ENCODE data around the gene USP17L19.
"Not testable (repeated sequence)": the region's sequence is repeated elsewhere in the genome, so short reads cannot be mapped to it uniquely, and the experiment has no call there.

USP17L19 gene, protein sequence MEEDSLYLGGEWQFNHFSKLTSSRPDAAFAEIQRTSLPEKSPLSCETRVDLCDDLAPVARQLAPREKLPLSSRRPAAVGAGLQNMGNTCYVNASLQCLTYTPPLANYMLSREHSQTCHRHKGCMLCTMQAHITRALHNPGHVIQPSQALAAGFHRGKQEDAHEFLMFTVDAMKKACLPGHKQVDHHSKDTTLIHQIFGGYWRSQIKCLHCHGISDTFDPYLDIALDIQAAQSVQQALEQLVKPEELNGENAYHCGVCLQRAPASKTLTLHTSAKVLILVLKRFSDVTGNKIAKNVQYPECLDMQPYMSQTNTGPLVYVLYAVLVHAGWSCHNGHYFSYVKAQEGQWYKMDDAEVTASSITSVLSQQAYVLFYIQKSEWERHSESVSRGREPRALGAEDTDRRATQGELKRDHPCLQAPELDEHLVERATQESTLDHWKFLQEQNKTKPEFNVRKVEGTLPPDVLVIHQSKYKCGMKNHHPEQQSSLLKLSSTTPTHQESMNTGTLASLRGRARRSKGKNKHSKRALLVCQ

DNA sequence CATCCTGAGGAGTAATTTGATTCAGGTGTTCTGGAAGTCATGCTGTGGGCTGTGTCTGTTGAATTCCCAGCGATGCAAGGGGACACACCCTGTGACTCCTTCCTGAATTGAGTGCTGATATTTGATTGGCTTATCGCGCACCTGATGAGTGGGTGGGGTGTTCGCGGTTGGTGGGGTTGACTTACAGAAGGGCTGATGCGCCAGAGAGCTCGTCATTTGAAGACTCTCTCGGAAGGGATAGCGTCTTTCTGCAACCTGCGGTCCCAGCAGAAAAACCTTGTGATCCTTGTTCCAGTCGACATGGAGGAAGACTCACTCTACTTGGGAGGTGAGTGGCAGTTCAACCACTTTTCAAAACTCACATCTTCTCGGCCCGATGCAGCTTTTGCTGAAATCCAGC is at the start of gene USP17L19:
TSS of gene USP17L19 (plus strand) at position 301 of the 400 bp plus-strand sequence. CDS start at position 301, 0 bp downstream.
- not testable (repeated sequence) for H3K4me3 ChIP-seq (ENCODE audit: low read depth, low read length)

GRCh38 chr4:9210357-9210756 is 42.8 kb upstream of the USP17L19 start, which contains the start of gene USP17L10:
TSS of gene USP17L10 (plus strand) at chr4:9210657. CDS start at chr4:9210657, 0 bp downstream.
- not testable (repeated sequence) for H3K4me3 ChIP-seq (ENCODE audit: low read depth, low read length)

DNA sequence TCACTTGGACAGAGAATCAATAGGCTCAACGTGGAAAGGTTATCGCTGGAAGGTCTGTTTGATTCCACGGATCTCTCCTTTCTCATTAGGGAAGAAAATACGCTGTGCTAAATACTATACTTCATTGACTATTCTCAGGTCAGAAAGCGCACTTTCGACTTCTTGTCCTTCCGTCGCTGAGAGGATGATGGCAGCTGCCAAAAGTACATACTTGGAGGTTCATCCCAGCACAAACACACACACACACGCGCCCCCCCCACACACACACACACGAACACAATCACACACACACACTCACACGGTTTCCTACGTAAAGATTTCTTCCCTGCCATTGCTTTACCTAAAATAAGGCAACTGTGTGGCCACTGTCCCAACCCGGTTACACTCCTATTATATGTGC is 38.5 kb upstream of the USP17L19 start:
- not testable (repeated sequence) for H3K4me3 ChIP-seq (ENCODE audit: low read depth, low read length)

GRCh38 chr4:9215105-9215504 is 38.1 kb upstream of the USP17L19 start, which contains the start of gene USP17L11:
TSS of gene USP17L11 (plus strand) at chr4:9215405. CDS start at chr4:9215405, 0 bp downstream.
- not testable (repeated sequence) for H3K4me3 ChIP-seq (ENCODE audit: low read depth, low read length)

DNA sequence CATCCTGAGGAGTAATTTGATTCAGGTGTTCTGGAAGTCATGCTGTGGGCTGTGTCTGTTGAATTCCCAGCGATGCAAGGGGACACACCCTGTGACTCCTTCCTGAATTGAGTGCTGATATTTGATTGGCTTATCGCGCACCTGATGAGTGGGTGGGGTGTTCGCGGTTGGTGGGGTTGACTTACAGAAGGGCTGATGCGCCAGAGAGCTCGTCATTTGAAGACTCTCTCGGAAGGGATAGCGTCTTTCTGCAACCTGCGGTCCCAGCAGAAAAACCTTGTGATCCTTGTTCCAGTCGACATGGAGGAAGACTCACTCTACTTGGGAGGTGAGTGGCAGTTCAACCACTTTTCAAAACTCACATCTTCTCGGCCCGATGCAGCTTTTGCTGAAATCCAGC is 33.3 kb upstream of the USP17L19 start, which contains the start of gene USP17L12:
TSS of gene USP17L12 (plus strand) at position 301 of the 400 bp plus-strand sequence. CDS start at position 301, 0 bp downstream.
- H3K4me3 ChIP-seq (ENCODE audit: low read depth, low read length), result not testable (repeated sequence)

DNA sequence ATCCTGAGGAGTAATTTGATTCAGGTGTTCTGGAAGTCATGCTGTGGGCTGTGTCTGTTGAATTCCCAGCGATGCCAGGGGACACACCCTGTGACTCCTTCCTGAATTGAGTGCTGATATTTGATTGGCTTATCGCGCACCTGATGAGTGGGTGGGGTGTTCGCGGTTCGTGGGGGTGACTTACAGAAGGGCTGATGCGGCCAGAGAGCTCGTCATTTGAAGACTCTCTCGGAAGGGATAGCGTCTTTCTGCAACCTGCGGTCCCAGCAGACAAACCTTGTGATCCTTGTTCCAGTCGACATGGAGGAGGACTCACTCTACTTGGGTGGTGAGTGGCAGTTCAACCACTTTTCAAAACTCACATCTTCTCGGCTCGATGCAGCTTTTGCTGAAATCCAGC is 28.6 kb upstream of the USP17L19 start, which contains the start of gene USP17L13:
TSS of gene USP17L13 (plus strand) at position 301 of the 400 bp plus-strand sequence. CDS start at position 301, 0 bp downstream.
- not testable (repeated sequence) for H3K4me3 ChIP-seq (ENCODE audit: low read depth, low read length)

DNA sequence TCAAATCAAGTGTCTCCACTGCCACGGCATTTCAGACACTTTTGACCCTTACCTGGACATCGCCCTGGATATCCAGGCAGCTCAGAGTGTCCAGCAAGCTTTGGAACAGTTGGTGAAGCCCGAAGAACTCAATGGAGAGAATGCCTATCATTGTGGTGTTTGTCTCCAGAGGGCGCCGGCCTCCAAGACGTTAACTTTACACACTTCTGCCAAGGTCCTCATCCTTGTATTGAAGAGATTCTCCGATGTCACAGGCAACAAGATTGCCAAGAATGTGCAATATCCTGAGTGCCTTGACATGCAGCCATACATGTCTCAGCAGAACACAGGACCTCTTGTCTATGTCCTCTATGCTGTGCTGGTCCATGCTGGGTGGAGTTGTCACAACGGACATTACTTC is 22.9 kb upstream of the USP17L19 start:
- H3K4me3 ChIP-seq (ENCODE audit: low read depth, low read length), result not testable (repeated sequence)

DNA sequence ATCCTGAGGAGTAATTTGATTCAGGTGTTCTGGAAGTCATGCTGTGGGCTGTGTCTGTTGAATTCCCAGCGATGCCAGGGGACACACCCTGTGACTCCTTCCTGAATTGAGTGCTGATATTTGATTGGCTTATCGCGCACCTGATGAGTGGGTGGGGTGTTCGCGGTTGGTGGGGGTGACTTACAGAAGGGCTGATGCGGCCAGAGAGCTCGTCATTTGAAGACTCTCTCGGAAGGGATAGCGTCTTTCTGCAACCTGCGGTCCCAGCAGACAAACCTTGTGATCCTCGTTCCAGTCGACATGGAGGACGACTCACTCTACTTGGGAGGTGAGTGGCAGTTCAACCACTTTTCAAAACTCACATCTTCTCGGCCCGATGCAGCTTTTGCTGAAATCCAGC is 19.1 kb upstream of the USP17L19 start, which contains the start of gene USP17L15:
TSS of gene USP17L15 (plus strand) at position 301 of the 400 bp plus-strand sequence. CDS start at position 301, 0 bp downstream.
- H3K4me3 ChIP-seq (ENCODE audit: low read depth, low read length), result not testable (repeated sequence)

- H3K4me3 ChIP-seq (ENCODE audit: low read depth, low read length), result not testable (repeated sequence)
Measured at GRCh38 chr4:9238461-9238860, 14.7 kb upstream of the USP17L19 start.

- H3K4me3 ChIP-seq (ENCODE audit: low read depth, low read length), result not testable (repeated sequence)
Measured at GRCh38 chr4:9243579-9243978, 9.6 kb upstream of the USP17L19 start, which contains the start of gene USP17L17. TSS of gene USP17L17 (plus strand) at chr4:9243879. CDS start at chr4:9243879, 0 bp downstream.

GRCh38 chr4:9247953-9248680 is 5.1 kb upstream of the USP17L19 start, which contains the start of gene USP17L18:
TSS of gene USP17L18 (plus strand) at chr4:9248630. CDS start at chr4:9248630, 0 bp downstream.
- not testable (repeated sequence) for H3K4me3 ChIP-seq (ENCODE audit: low read depth, low read length)

GRCh38 chr4:9257824-9258223 is 4.6 kb downstream of the USP17L19 start, which contains the start of gene USP17L20:
TSS of gene USP17L20 (plus strand) at chr4:9258124. CDS start at chr4:9258124, 0 bp downstream.
- not testable (repeated sequence) for H3K4me3 ChIP-seq (ENCODE audit: low read depth, low read length)

- H3K4me3 ChIP-seq (ENCODE audit: low read depth, low read length), result not testable (repeated sequence)
Measured at GRCh38 chr4:9262572-9262971, 9.4 kb downstream of the USP17L19 start, which contains the start of gene USP17L21. TSS of gene USP17L21 (plus strand) at chr4:9262872. CDS start at chr4:9262872, 0 bp downstream.

- not testable (repeated sequence) for H3K4me3 ChIP-seq (ENCODE audit: low read depth, low read length)
Measured at GRCh38 chr4:9267319-9267718, 14.1 kb downstream of the USP17L19 start, which contains the start of gene USP17L22. TSS of gene USP17L22 (plus strand) at chr4:9267619. CDS start at chr4:9267619, 0 bp downstream.

DNA sequence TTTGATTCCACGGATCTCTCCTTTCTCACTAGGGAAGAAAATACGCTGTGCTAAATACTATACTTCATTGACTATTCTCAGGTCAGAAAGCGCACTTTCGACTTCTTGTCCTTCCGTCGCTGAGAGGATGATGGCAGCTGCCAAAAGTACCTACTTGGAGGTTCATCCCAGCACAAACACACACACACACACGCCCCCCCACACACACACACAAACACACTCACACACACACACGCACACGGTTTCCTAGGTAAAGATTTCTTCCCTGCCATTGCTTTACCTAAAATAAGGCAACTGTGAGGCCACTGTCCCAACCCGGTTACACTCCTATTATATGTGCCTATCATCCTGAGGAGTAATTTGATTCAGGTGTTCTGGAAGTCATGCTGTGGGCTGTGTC is 18.5 kb downstream of the USP17L19 start:
- not testable (repeated sequence) for H3K4me3 ChIP-seq (ENCODE audit: low read depth, low read length)
